RWPE2 (cell line): ENCODE measurements around the gene TMEM131L.

Source experiments
- ATAC-seq: fragments of 200-7000 bp; cut with Tn5 transposase; 3 replicates; pipeline ENCODE4 v1.9.1; 2021; ENCODE audit warnings: low read depth
- DNase-seq: peaks from one replicate; pipeline ENCODE4 v3.0.0-alpha.2; 2020; ENCODE audit warnings: low spot score
- H3K27ac ChIP-seq: fragments of 450-650 bp; 2 replicates; pipeline ENCODE4 v1.5.1; 2017; ENCODE audit warnings: mild to moderate bottlenecking; ENCODE audit not compliant: poor library complexity, severe bottlenecking
- H3K27me3 ChIP-seq: fragments of 250-450 bp; sonication (Bioruptor Pico); 2 replicates; pipeline ENCODE4 v1.5.1; 2021; ENCODE audit warnings: mild to moderate bottlenecking, moderate library complexity; ENCODE audit not compliant: insufficient read depth, poor library complexity, severe bottlenecking
- H3K36me3 ChIP-seq: fragments of 250-450 bp; sonication (Bioruptor Pico); 2 replicates; pipeline ENCODE4 v1.5.1; 2020; ENCODE audit warnings: low read depth, mild to moderate bottlenecking, moderate library complexity
- H3K4me1 ChIP-seq: fragments of 250-450 bp; sonication (Bioruptor Pico); 2 replicates; pipeline ENCODE4 v1.5.1; 2021; ENCODE audit warnings: mild to moderate bottlenecking, moderate library complexity; ENCODE audit not compliant: insufficient read depth, poor library complexity, severe bottlenecking
- H3K4me3 ChIP-seq: fragments of 250-450 bp; sonication (Bioruptor Pico); 2 replicates; pipeline ENCODE4 v1.5.1; 2021; ENCODE audit warnings: mild to moderate bottlenecking, moderate library complexity; ENCODE audit not compliant: severe bottlenecking
- H3K9me3 ChIP-seq: fragments of 250-450 bp; sonication (Bioruptor Pico); 2 replicates; pipeline ENCODE4 v1.5.1; 2021; ENCODE audit warnings: mild to moderate bottlenecking, moderate library complexity; ENCODE audit not compliant: severe bottlenecking
- CTCF ChIP-seq: fragments of 450-650 bp; IDR thresholded peaks from one replicate; pipeline ENCODE4 v1.5.1; 2017; ENCODE audit warnings: mild to moderate bottlenecking, moderate library complexity; ENCODE audit not compliant: poor library complexity, severe bottlenecking

The TMEM131L gene

GRCh38 chr4:153610623-153611376 is 144.6 kb downstream of the TMEM131L start:
- Histone ChIP-seq H3K27ac (no peak overlapping the region), H3K27me3 (no peaks in the 10 kb centered on the region), H3K36me3 (peaks cover 9% of the 10 kb centered on the region; the same call in 1 of the 2 replicates), H3K4me1 (no peaks in the 10 kb centered on the region), H3K4me3 (no peak overlapping the region), H3K9me3 (no peaks in the 10 kb centered on the region)
- DNase-seq (no peak), ATAC-seq (no peak)
- no peak for TF ChIP-seq CTCF

GRCh38 chr4:153611679-153612078 is 145.5 kb downstream of the TMEM131L start:
- Histone ChIP-seq H3K27ac (no peak overlapping the region), H3K9me3 (no peaks in the 10 kb centered on the region), H3K36me3 (peaks cover 9% of the 10 kb centered on the region; the same call in 1 of the 2 replicates), H3K4me1 (no peaks in the 10 kb centered on the region), H3K27me3 (no peaks in the 10 kb centered on the region), H3K4me3 (no peak overlapping the region)
- DNase-seq, result no peak
- TF ChIP-seq CTCF, result no peak
- ATAC-seq, result no peak

GRCh38 chr4:153612878-153613277 is 146.7 kb downstream of the TMEM131L start:
- ATAC-seq, result no peak
- no peaks in the 10 kb centered on the region for H3K9me3 ChIP-seq
- no peak overlapping the region for H3K27ac ChIP-seq
- no peak overlapping the region for H3K4me3 ChIP-seq
- peaks cover 9% of the 10 kb centered on the region; the same call in 1 of the 2 replicates for H3K36me3 ChIP-seq
- no peak for DNase-seq
- H3K4me1 ChIP-seq, result no peaks in the 10 kb centered on the region
- H3K27me3 ChIP-seq, result no peaks in the 10 kb centered on the region
- TF ChIP-seq CTCF, result no peak

DNA sequence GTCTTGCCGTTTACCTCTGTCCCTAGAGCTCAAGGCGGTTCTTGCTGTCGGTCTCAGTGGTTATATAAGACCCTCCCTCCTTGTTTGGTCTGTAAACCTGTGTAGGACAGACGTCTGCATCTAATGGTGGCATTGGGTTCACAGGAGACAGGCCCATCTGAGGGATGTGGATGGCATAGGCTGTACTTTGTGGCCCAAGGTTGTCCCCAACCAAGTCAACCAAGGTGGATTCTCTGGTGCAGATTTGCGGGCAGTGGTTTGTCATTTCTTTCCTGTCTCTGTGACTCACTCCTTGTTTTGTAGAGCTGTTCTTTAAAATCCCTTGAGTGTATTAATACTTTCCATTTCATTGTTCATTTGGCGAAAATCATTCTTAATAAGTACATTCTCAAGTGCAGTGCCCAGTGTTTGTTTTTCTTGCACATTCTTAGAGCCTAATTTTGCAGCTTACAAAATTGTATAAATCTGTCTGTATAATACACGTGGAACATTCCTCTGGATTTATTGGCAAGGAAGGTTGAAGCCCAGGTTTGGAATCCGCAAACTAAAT is 149.9 kb downstream of the TMEM131L start:
- H3K4me3 ChIP-seq, result no peak overlapping the region
- no peak for TF ChIP-seq CTCF
- H3K4me1 ChIP-seq, result no peaks in the 10 kb centered on the region
- ATAC-seq (no peak), DNase-seq (no peak)
- H3K9me3 ChIP-seq, result no peaks in the 10 kb centered on the region
- no peaks in the 10 kb centered on the region for H3K27me3 ChIP-seq
- H3K27ac ChIP-seq, result no peak overlapping the region
- peaks cover 20% of the 10 kb centered on the region; the same call in 1 of the 2 replicates for H3K36me3 ChIP-seq

GRCh38 chr4:153618833-153619232 is 152.7 kb downstream of the TMEM131L start:
- no peaks in the 10 kb centered on the region for H3K9me3 ChIP-seq
- H3K27ac ChIP-seq, result no peak overlapping the region
- H3K4me1 ChIP-seq, result no peaks in the 10 kb centered on the region
- ATAC-seq (no peak), DNase-seq (no peak)
- peaks cover 15% of the 10 kb centered on the region; the same call in 1 of the 2 replicates for H3K36me3 ChIP-seq
- no peak for TF ChIP-seq CTCF
- H3K4me3 ChIP-seq, result no peak overlapping the region
- H3K27me3 ChIP-seq, result no peaks in the 10 kb centered on the region
